SU-DHL-6 (cell line): ENCODE data around the gene PRDM10.

Source experiments
- EZH2phosphoT487 ChIP-seq: fragments of 200-600 bp; sonication (generic), shearing (Covaris generic); conservative IDR thresholded peaks from 2 replicates; pipeline ENCODE4 v1.6.1; 2018; ENCODE audit warnings: mild to moderate bottlenecking, antibody characterized with exemption, low read length, moderate library complexity, mixed read lengths
- TF ChIP-seq, protein P1 (sequence below): fragments of 200-600 bp; sonication (generic); IDR thresholded peaks from one replicate; pipeline ENCODE4 v1.5.1; 2017; ENCODE audit warnings: antibody characterized with exemption, mild to moderate bottlenecking, low read length, moderate library complexity; ENCODE audit not compliant: insufficient read depth, poor library complexity, severe bottlenecking

DNA sequence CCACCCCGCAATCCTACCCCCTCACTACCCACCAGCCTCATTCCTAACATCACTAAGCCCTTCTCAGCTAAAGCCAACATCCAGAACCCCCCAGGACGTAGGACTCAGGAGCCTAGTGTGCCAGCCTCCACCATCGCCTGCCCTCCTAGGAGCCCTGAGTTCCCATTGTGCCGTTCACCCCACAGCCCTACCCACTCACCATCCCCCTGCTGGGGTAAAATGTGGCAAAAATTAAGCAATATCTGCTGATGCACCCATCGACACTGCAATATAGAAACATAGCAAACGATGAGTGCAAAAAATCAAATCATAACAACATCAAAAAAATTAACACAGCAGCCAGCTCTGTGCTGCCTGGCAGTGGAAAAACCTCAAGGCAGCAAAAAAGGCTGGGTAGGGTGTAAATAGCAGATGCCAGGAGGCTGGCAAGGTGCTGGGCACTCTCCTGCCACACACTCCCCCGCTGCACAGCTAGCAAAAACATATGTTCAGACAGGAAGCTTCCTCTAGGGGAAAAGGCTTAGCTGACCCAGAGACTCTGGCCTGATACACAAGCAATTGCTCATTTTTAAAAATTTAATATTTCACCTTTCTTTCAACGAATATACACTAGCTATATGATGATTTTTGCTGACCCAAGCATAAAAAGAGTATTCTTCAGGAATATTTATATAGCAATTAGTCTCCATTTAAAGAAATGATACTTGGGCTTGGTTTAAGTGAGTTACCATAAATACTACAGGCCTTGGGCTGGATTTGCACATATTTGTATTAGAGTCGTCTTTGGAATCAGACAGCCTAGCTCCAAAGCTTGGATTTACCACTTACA, 33.8 kb downstream of the PRDM10 start:
- TF ChIP-seq, protein P1, sequence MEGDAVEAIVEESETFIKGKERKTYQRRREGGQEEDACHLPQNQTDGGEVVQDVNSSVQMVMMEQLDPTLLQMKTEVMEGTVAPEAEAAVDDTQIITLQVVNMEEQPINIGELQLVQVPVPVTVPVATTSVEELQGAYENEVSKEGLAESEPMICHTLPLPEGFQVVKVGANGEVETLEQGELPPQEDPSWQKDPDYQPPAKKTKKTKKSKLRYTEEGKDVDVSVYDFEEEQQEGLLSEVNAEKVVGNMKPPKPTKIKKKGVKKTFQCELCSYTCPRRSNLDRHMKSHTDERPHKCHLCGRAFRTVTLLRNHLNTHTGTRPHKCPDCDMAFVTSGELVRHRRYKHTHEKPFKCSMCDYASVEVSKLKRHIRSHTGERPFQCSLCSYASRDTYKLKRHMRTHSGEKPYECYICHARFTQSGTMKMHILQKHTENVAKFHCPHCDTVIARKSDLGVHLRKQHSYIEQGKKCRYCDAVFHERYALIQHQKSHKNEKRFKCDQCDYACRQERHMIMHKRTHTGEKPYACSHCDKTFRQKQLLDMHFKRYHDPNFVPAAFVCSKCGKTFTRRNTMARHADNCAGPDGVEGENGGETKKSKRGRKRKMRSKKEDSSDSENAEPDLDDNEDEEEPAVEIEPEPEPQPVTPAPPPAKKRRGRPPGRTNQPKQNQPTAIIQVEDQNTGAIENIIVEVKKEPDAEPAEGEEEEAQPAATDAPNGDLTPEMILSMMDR = no peak
- TF ChIP-seq EZH2phosphoT487 = no peak
